ENCODE measurements around the gene PLEKHA1.

Gene PLEKHA1

GRCh38 chr10:122357685-122358084 lies 16.8 kb upstream of the PLEKHA1 start:
- H3K27ac ChIP-seq, result no peak overlapping the region
- TF ChIP-seq ZFX (IDR thresholded peaks at IDR 0.05; ENCODE audit: borderline replicate concordance), result no peak
- TF ChIP-seq, protein P1, sequence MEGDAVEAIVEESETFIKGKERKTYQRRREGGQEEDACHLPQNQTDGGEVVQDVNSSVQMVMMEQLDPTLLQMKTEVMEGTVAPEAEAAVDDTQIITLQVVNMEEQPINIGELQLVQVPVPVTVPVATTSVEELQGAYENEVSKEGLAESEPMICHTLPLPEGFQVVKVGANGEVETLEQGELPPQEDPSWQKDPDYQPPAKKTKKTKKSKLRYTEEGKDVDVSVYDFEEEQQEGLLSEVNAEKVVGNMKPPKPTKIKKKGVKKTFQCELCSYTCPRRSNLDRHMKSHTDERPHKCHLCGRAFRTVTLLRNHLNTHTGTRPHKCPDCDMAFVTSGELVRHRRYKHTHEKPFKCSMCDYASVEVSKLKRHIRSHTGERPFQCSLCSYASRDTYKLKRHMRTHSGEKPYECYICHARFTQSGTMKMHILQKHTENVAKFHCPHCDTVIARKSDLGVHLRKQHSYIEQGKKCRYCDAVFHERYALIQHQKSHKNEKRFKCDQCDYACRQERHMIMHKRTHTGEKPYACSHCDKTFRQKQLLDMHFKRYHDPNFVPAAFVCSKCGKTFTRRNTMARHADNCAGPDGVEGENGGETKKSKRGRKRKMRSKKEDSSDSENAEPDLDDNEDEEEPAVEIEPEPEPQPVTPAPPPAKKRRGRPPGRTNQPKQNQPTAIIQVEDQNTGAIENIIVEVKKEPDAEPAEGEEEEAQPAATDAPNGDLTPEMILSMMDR (IDR thresholded peaks at IDR 0.05), result no peak

GRCh38 chr10:122359621-122360020 lies 14.9 kb upstream of the PLEKHA1 start:
- TF ChIP-seq ZFX (IDR thresholded peaks at IDR 0.05; ENCODE audit: borderline replicate concordance), result no peak
- TF ChIP-seq, protein P1 (IDR thresholded peaks at IDR 0.05), result no peak
- no peak overlapping the region for H3K27ac ChIP-seq

DNA sequence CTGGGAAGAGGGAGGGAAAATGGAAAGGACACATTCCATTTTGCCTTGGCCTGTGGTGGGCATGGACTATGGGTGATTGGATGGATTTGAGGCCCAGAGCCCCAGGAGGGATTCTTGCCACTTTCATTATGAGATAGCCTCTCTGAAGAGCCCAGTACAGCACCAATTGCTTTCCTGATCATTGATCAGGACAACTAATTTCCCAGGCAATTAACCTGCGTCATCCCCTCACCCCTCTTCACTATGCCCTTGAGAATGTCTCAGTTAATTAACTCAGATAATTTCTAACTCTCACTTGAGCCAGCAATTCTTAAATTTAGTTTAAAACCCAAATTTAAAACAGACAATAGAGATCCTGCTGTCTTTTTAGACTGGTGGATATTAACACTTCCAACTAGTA lies 13.5 kb upstream of the PLEKHA1 start:
- TF ChIP-seq, protein P1 (IDR thresholded peaks at IDR 0.05), result no peak
- TF ChIP-seq ZFX (IDR thresholded peaks at IDR 0.05; ENCODE audit: borderline replicate concordance), result no peak
- H3K27ac ChIP-seq, result no peak overlapping the region

- no peak overlapping the region for H3K27ac ChIP-seq
- TF ChIP-seq, protein P1 (IDR thresholded peaks at IDR 0.05), result no peak
- no peak for TF ChIP-seq ZFX (IDR thresholded peaks at IDR 0.05; ENCODE audit: borderline replicate concordance)
Observed at GRCh38 chr10:122362031-122362592, 12.4 kb upstream of the PLEKHA1 start.

DNA sequence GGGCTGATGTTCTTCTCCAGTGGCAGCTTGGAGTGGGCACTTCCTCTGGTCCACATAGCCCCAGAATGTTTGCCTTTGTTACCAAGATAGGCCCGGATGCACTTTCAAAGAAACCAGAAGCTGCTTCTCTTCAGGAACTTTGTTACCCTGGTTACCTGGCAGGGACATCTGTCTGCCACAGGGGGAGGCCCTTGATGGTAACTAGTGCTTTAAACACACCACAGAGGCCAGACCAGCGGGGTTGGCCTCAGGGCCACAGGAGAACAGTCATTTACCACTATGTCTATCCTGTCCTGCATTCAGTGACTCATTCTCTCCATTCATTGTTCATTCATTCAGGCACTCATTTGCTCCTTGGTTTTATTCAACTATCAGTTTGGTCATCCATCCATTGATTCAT lies 11.9 kb upstream of the PLEKHA1 start:
- TF ChIP-seq, protein P1 (IDR thresholded peaks at IDR 0.05), result no peak
- no peak for TF ChIP-seq ZFX (IDR thresholded peaks at IDR 0.05; ENCODE audit: borderline replicate concordance)

GRCh38 chr10:122363311-122363710 lies 11.2 kb upstream of the PLEKHA1 start:
- no peak overlapping the region for H3K27ac ChIP-seq
- TF ChIP-seq, protein P1 (IDR thresholded peaks at IDR 0.05), result no peak
- no peak for TF ChIP-seq ZFX (IDR thresholded peaks at IDR 0.05; ENCODE audit: borderline replicate concordance)

More for the DNA sequence above, 11.9 kb upstream of the PLEKHA1 start:
- no peak overlapping the region for H3K27ac ChIP-seq

- no peak for TF ChIP-seq ZFX (IDR thresholded peaks at IDR 0.05; ENCODE audit: borderline replicate concordance)
- TF ChIP-seq, protein P1 (IDR thresholded peaks at IDR 0.05), result no peak
- no peak overlapping the region for H3K27ac ChIP-seq
Observed at GRCh38 chr10:122363722-122364463, 10.6 kb upstream of the PLEKHA1 start.
